HG03097 (cell line): ENCODE data around the gene CEND1.

ENCODE experiments used
- ATAC-seq: cut with Tn5 transposase; IDR thresholded peaks from one replicate; pipeline ENCODE4 v1.9.1; 2021; ENCODE audit not compliant: unreplicated experiment, low FRiP score

CEND1 gene

GRCh38 chr11:796565-797295, 6.8 kb upstream of the CEND1 start:
- ATAC-seq = no peak

GRCh38 chr11:795634-796564, 6.0 kb upstream of the CEND1 start:
- ATAC-seq = no peak

GRCh38 chr11:794766-795633, 5.1 kb upstream of the CEND1 start:
- ATAC-seq = no peak

- ATAC-seq = no peak
Measured at GRCh38 chr11:794013-794765, 4.3 kb upstream of the CEND1 start.

- ATAC-seq = no peak
Measured at GRCh38 chr11:793556-793955, 3.7 kb upstream of the CEND1 start.

GRCh38 chr11:792873-793272, 3.0 kb upstream of the CEND1 start:
- no peak for ATAC-seq

- ATAC-seq = no peak
Measured at GRCh38 chr11:792535-792821, 2.6 kb upstream of the CEND1 start.

- ATAC-seq = no peak
Measured at GRCh38 chr11:791658-792534, 2.0 kb upstream of the CEND1 start.

- no peak for ATAC-seq
Measured at GRCh38 chr11:790721-791564, 1.1 kb upstream of the CEND1 start.

- ATAC-seq = no peak
Measured at GRCh38 chr11:788953-789940, 643 bp downstream of the CEND1 start.

GRCh38 chr11:788009-788640, 1.8 kb downstream of the CEND1 start:
- ATAC-seq = no peak

GRCh38 chr11:787084-787675, 2.7 kb downstream of the CEND1 start:
- ATAC-seq = no peak

- no peak for ATAC-seq
Measured at GRCh38 chr11:786235-787083, 3.4 kb downstream of the CEND1 start.

GRCh38 chr11:783581-784015, 6.3 kb downstream of the CEND1 start:
- ATAC-seq = no peak
